Neural cell (in vitro differentiated cells): Measurements from ENCODE around the gene MAS1.

Source experiments
- EP300 ChIP-seq: fragments of 450-650 bp; conservative IDR thresholded peaks from 2 replicates; pipeline ENCODE4 v1.6.1; 2014; ENCODE audit warnings: antibody characterized with exemption, mild to moderate bottlenecking, moderate library complexity; ENCODE audit not compliant: poor library complexity, severe bottlenecking
- MXI1 ChIP-seq: fragments of 450-650 bp; conservative IDR thresholded peaks from 2 replicates; pipeline ENCODE4 v1.6.1; 2014; ENCODE audit warnings: antibody characterized with exemption, mild to moderate bottlenecking; ENCODE audit not compliant: poor library complexity, severe bottlenecking
- POLR2AphosphoS5 ChIP-seq: IDR thresholded peaks from 2 replicates; pipeline ENCODE4 v1.6.1; 2012
- TAF1 ChIP-seq: IDR thresholded peaks from 2 replicates; pipeline ENCODE4 v1.6.1; 2012; ENCODE audit warnings: low read depth
- TF ChIP-seq, protein P1 (sequence below): fragments of 450-650 bp; IDR thresholded peaks from 2 replicates; pipeline ENCODE4 v1.5.1; 2014; ENCODE audit warnings: antibody characterized with exemption, mild to moderate bottlenecking, moderate library complexity; ENCODE audit not compliant: poor library complexity, severe bottlenecking
- TF ChIP-seq, protein P2 (sequence below): IDR thresholded peaks from 2 replicates; pipeline ENCODE4 v1.6.1; 2012; ENCODE audit warnings: borderline replicate concordance

DNA sequence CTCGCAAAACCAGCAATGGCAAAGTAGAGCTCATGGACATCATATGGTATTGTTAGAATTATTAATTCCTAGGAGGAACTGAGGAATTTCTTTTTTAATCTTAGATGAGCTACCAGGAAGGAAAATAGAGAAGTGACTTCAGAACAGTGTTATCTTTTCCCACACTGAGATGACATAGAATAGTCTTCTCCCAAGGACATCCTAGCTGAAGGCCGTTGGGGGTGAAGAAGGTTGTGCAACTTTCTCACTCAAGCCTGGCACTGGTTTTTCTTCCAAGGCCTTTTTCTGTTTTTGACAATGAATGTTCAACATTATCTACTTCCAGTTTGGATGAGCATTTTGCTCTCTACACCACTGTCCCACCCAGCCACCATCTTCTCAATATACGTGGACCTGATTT is 35.8 kb upstream of the MAS1 start:
- TF ChIP-seq, protein P1, sequence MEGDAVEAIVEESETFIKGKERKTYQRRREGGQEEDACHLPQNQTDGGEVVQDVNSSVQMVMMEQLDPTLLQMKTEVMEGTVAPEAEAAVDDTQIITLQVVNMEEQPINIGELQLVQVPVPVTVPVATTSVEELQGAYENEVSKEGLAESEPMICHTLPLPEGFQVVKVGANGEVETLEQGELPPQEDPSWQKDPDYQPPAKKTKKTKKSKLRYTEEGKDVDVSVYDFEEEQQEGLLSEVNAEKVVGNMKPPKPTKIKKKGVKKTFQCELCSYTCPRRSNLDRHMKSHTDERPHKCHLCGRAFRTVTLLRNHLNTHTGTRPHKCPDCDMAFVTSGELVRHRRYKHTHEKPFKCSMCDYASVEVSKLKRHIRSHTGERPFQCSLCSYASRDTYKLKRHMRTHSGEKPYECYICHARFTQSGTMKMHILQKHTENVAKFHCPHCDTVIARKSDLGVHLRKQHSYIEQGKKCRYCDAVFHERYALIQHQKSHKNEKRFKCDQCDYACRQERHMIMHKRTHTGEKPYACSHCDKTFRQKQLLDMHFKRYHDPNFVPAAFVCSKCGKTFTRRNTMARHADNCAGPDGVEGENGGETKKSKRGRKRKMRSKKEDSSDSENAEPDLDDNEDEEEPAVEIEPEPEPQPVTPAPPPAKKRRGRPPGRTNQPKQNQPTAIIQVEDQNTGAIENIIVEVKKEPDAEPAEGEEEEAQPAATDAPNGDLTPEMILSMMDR, result no peak
- TF ChIP-seq TAF1 (no peak), EP300 (no peak), POLR2AphosphoS5 (no peak), MXI1 (no peak)
- TF ChIP-seq, protein P2, sequence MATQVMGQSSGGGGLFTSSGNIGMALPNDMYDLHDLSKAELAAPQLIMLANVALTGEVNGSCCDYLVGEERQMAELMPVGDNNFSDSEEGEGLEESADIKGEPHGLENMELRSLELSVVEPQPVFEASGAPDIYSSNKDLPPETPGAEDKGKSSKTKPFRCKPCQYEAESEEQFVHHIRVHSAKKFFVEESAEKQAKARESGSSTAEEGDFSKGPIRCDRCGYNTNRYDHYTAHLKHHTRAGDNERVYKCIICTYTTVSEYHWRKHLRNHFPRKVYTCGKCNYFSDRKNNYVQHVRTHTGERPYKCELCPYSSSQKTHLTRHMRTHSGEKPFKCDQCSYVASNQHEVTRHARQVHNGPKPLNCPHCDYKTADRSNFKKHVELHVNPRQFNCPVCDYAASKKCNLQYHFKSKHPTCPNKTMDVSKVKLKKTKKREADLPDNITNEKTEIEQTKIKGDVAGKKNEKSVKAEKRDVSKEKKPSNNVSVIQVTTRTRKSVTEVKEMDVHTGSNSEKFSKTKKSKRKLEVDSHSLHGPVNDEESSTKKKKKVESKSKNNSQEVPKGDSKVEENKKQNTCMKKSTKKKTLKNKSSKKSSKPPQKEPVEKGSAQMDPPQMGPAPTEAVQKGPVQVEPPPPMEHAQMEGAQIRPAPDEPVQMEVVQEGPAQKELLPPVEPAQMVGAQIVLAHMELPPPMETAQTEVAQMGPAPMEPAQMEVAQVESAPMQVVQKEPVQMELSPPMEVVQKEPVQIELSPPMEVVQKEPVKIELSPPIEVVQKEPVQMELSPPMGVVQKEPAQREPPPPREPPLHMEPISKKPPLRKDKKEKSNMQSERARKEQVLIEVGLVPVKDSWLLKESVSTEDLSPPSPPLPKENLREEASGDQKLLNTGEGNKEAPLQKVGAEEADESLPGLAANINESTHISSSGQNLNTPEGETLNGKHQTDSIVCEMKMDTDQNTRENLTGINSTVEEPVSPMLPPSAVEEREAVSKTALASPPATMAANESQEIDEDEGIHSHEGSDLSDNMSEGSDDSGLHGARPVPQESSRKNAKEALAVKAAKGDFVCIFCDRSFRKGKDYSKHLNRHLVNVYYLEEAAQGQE, result no peak
